GM20000 (cell line): ENCODE data around the gene PPDPF.
"Not testable (repeated sequence)": the region's sequence is repeated elsewhere in the genome, so short reads cannot be mapped to it uniquely, and the experiment has no call there.

ENCODE experiments used
- DNase-seq: peaks from one replicate; pipeline ENCODE4 v3.0.0; 2012; ENCODE audit warnings: low spot score
- TF ChIP-seq, protein P1 (sequence below): IDR thresholded peaks from 2 replicates; pipeline ENCODE4 v1.5.1; 2012; ENCODE audit warnings: mild to moderate bottlenecking, control low read depth; ENCODE audit errors: extremely low read depth, missing control alignments

Gene PPDPF

DNA sequence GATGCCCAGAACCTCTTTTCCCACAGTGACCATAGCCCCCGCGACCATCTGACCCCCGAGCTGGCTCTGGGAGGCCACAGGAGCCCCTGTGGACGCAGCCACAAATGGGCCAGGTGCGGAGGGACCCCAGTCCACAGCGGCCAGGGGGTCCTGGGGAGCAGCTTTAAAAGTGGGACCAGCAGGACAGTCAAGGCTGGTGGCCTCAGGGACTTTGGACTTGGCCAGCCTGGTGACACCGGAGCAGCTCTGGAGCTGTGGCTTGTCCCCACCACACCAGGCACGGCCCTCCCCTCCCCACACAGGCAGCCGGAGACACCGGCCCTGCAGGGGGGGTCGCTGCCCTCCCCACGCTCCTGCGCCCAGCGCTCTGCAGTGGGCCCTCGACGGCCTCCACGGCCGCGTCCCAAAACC lies 36.9 kb downstream of the PPDPF start:
- TF ChIP-seq, protein P1, sequence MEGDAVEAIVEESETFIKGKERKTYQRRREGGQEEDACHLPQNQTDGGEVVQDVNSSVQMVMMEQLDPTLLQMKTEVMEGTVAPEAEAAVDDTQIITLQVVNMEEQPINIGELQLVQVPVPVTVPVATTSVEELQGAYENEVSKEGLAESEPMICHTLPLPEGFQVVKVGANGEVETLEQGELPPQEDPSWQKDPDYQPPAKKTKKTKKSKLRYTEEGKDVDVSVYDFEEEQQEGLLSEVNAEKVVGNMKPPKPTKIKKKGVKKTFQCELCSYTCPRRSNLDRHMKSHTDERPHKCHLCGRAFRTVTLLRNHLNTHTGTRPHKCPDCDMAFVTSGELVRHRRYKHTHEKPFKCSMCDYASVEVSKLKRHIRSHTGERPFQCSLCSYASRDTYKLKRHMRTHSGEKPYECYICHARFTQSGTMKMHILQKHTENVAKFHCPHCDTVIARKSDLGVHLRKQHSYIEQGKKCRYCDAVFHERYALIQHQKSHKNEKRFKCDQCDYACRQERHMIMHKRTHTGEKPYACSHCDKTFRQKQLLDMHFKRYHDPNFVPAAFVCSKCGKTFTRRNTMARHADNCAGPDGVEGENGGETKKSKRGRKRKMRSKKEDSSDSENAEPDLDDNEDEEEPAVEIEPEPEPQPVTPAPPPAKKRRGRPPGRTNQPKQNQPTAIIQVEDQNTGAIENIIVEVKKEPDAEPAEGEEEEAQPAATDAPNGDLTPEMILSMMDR, result no peak
- DNase-seq, result no peak

DNA sequence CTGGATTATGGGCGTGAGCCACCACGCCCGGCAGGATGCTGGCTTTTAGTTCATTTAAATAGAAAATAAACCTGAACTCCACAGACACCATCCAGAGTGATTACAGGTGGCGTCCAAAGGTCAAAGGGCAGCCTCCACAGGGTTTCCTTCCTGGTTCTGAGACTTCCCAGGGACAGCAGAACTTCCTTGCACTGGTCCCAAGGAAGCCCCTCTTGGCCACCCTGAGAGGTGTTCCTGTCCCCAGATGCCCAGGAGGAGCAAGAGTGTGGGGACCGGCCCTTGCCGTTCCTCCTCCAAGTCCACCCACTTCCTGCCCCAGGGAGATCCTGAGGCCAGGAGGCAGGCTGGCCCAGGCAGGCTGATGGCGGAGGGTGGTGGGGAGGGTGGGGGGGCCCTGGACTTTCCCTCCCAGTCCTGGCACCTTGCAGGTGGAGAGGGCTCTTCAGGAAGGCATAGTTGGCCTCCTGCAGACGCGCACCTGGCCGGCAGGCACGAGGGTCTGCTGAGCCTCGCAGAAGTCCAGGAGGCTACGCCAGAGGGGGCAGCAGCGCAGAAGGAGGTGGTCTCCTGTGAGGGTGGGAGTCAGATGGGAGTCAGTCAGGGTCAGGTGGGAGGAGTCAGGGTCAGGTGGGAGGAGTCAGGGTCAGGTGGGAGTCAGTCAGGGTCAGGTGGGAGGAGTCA lies 38.4 kb downstream of the PPDPF start:
- no peak for DNase-seq

DNA sequence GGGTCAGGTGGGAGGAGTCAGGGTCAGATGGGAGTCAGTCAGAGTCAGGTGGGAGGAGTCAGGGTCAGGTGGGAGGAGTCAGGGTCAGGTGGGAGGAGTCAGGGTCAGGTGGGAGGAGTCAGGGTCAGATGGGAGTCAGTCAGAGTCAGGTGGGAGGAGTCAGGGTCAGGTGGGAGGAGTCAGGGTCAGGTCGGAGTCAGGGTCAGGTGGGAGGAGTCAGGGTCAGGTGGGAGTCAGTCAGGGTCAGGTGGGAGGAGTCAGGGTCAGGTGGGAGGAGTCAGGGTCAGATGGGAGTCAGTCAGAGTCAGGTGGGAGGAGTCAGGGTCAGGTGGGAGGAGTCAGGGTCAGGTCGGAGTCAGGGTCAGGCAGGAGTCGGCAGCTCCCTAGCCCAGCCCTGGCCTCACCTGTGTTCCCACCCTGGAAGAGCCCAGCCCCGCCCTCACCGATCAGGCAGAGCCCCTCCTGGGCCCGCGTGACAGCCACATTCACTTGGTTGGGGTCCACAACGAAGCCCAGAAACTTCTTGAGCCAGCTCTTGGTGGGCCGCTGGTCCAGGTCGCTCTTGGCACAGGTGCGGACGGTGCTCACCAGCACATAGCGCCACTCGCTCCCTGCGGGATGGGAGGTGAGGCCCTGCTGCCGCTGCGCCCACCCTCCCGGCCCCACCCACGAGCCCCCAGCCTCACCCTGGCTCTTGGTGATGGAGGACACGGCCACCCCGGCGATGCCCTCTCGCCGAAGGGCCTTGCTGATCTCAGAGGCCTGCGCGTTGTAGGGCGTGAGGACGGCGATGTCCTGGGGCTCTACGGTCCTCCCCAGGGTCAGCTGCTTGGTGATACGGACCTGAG lies 39.1 kb downstream of the PPDPF start:
- DNase-seq, result not testable (repeated sequence)

More for the DNA sequence above, 38.4 kb downstream of the PPDPF start:
- TF ChIP-seq, protein P1, result no peak

DNA sequence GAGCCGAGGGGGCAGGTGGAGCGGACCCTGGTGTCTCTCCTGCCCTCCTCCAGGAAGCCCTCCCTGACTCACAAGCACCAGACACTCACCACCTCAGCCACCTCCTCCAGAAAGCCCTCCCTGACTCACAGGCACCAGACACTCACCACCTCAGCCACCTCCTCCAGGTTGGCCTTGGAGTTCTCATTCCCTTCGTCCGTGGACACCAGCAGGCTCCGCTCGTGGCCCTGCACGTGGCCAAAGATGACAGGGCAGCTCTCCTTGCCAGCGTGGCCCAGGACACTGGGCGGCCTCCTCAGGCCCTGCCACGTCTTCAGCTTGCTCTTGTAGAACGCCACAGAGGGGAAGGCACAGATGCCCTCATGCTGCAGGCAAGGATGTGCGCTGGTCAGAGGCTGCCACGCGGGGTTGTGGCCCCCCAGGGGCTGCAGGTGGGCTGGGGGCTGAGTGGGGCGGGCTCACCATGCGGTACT lies 39.8 kb downstream of the PPDPF start:
- DNase-seq, result no peak
- TF ChIP-seq, protein P1, result no peak

DNA sequence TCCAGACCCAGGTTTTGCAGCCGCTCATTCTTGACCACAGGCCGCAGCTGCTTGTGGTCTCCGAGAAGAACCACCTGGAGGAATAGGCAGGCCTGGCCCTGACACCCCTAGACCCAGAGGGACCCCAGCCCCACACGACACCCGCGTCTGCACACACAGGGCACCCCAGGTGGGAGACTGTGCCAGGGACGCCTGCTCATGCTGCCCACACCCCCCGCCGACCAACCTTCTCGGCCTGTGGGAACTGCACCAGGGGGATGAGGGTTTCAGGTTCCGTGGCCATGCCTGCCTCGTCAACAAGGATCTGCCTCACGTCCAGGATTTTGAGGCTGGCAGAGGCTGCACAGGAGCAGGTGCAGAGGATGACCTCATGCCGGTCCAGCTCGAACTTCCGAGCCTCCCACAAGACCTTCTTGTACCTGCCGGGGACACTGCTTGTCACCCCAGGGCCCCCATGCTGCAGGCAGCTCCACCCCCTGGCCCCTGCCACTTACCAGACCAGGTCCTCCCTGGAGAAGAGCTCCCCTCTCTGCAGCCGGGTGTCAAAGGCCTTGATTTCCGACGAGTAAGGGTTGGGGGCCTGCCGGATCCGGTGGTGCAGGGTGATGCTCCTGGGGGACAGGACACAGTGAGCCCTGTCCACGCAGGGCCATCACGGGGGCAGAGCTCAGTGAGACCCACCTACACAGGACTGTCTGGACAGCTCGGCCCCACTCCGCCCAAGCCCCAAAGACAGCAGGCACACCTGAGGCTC lies 40.5 kb downstream of the PPDPF start:
- TF ChIP-seq, protein P1, result no peak
- no peak for DNase-seq

DNA sequence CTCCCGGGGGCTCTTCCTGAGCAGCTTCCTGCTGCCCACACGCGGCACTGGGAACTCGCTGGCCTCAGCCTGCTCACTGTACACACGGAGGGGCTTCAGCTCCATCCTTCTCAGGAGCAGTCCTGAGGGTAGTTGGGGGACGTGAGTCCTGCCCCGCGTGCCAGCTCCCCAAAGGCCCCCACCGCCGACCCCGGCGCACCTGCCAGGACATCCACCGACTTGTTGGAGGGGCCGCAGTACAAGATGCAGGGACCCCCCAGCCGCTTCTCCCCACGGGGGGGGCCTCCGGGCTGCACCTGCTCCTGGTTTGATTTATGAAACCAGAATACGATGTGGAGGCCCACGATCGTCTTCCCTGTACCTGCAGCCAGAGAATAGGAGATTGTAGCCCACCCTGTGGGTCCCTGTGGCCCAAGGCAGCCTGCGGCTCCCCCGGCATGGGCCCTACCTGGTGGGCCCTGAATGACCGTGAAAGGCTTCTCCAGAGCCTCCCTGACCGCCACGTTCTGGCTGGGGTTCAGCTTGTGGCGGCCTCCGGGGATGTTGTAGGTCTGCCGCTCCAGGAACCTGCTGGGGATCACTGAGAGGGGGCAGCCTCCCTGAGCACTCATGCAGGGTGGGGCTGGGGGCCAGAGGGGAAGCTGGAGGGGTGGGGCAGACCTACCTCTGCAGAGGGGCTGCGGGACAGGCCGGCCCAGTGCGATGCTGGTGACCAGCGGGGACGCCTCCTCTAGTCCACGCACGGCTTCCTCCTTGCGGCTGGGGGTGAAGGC lies 41.2 kb downstream of the PPDPF start:
- TF ChIP-seq, protein P1, result no peak
- no peak for DNase-seq
